H9 (cell line): ENCODE measurements around the gene HIVEP1. TPM values are rescaled to one million over a fixed set of nuclear protein-coding genes. Genes with fewer than 3 reads are reported as not detected.

ENCODE experiments used
- DNase-seq: peaks from one replicate; pipeline ENCODE4 v3.0.0-alpha.2; 2017
- H2AFZ ChIP-seq: one replicate; pipeline ENCODE4 v1.6.1; 2013; ENCODE audit warnings: mild to moderate bottlenecking, low read length, control low read depth, moderate library complexity
- H2AK5ac ChIP-seq: 2 replicates; pipeline ENCODE4 v1.6.1; 2013; ENCODE audit warnings: low read length, control low read depth, mixed read lengths; ENCODE audit not compliant: insufficient read length
- H2BK120ac ChIP-seq: one replicate; pipeline ENCODE4 v1.6.1; 2013; ENCODE audit warnings: low read depth, mild to moderate bottlenecking, low read length, control low read depth, inconsistent platforms; ENCODE audit not compliant: poor library complexity, severe bottlenecking
- H2BK12ac ChIP-seq: 2 replicates; pipeline ENCODE4 v1.6.1; 2013; ENCODE audit warnings: low read length, control low read depth, mixed read lengths, low read depth; ENCODE audit not compliant: insufficient read length
- H2BK15ac ChIP-seq: 2 replicates; pipeline ENCODE4 v1.6.1; 2013; ENCODE audit warnings: low read depth, low read length, control low read depth
- H2BK20ac ChIP-seq: one replicate; pipeline ENCODE4 v1.6.1; 2013; ENCODE audit warnings: low read depth, mild to moderate bottlenecking, low read length, control low read depth, inconsistent platforms; ENCODE audit not compliant: poor library complexity, severe bottlenecking
- H2BK5ac ChIP-seq: 2 replicates; pipeline ENCODE4 v1.6.1; 2013; ENCODE audit warnings: low read length, control low read depth, mixed read lengths; ENCODE audit not compliant: insufficient read length
- H3K14ac ChIP-seq: 2 replicates; pipeline ENCODE4 v1.6.1; 2013; ENCODE audit warnings: low read length, control low read depth; ENCODE audit not compliant: insufficient read depth
- H3K18ac ChIP-seq: 2 replicates; pipeline ENCODE4 v1.6.1; 2013; ENCODE audit warnings: low read depth, mild to moderate bottlenecking, mixed read lengths, low read length, control low read depth; ENCODE audit not compliant: insufficient read length
- H3K23ac ChIP-seq: 2 replicates; pipeline ENCODE4 v1.6.1; 2013; ENCODE audit warnings: low read length, control low read depth, mixed read lengths, low read depth; ENCODE audit not compliant: insufficient read length
- H3K23me2 ChIP-seq: 2 replicates; pipeline ENCODE4 v1.6.1; 2013; ENCODE audit warnings: low read depth, mild to moderate bottlenecking, mixed read lengths, low read length, control low read depth; ENCODE audit not compliant: insufficient read length, poor library complexity, severe bottlenecking
- H3K27ac ChIP-seq: 2 replicates; pipeline ENCODE4 v1.5.1; 2013; ENCODE audit warnings: low read length, control low read depth, mixed read lengths, low read depth; ENCODE audit not compliant: insufficient read length
- H3K27me3 ChIP-seq: 2 replicates; pipeline ENCODE4 v1.6.1; 2013; ENCODE audit warnings: low read length, control low read depth, inconsistent platforms; ENCODE audit not compliant: insufficient read depth
- H3K4ac ChIP-seq: 2 replicates; pipeline ENCODE4 v1.6.1; 2013; ENCODE audit warnings: low read depth, mild to moderate bottlenecking, control low read depth, inconsistent platforms, low read length, moderate library complexity
- H3K4me1 ChIP-seq: 2 replicates; pipeline ENCODE4 v1.6.1; 2013; ENCODE audit warnings: low read length, control low read depth, inconsistent platforms; ENCODE audit not compliant: insufficient read depth
- H3K4me2 ChIP-seq: 2 replicates; pipeline ENCODE4 v1.6.1; 2013; ENCODE audit warnings: low read length, control low read depth, mixed read lengths; ENCODE audit not compliant: insufficient read length, insufficient read depth
- H3K56ac ChIP-seq: 2 replicates; pipeline ENCODE4 v1.6.1; 2013; ENCODE audit warnings: low read depth, mild to moderate bottlenecking, mixed read lengths, low read length, control low read depth; ENCODE audit not compliant: insufficient read length
- H3K79me1 ChIP-seq: 2 replicates; pipeline ENCODE4 v1.6.1; 2013; ENCODE audit warnings: low read depth, mild to moderate bottlenecking, moderate library complexity, low read length, control low read depth, inconsistent platforms; ENCODE audit not compliant: insufficient read depth, poor library complexity, severe bottlenecking
- H3K79me2 ChIP-seq: 2 replicates; pipeline ENCODE4 v1.6.1; 2013; ENCODE audit warnings: low read length, control low read depth, inconsistent platforms; ENCODE audit not compliant: insufficient read depth
- H3K9ac ChIP-seq: 2 replicates; pipeline ENCODE4 v1.6.1; 2013; ENCODE audit warnings: low read length, control low read depth, mixed read lengths; ENCODE audit not compliant: insufficient read length; ENCODE audit errors: extremely low read depth
- H3K9me3 ChIP-seq: one replicate; pipeline ENCODE4 v1.6.1; 2013; ENCODE audit warnings: low read depth, low read length, inconsistent platforms; ENCODE audit not compliant: control insufficient read depth
- H3T11ph ChIP-seq: one replicate; pipeline ENCODE4 v1.6.1; 2013; ENCODE audit warnings: mild to moderate bottlenecking, low read length, control low read depth, inconsistent platforms
- H4K20me1 ChIP-seq: one replicate; pipeline ENCODE4 v1.6.1; 2013; ENCODE audit not compliant: control insufficient read depth, insufficient read length, insufficient read depth
- H4K5ac ChIP-seq: 2 replicates; pipeline ENCODE4 v1.6.1; 2013; ENCODE audit warnings: low read depth, mild to moderate bottlenecking, mixed read lengths, low read length, control low read depth; ENCODE audit not compliant: insufficient read length
- H4K8ac ChIP-seq: replicated peaks from 2 replicates; pipeline ENCODE4 v1.6.1; 2013; ENCODE audit warnings: low read length, control low read depth, mixed read lengths, low read depth; ENCODE audit not compliant: insufficient read length
- H4K91ac ChIP-seq: 2 replicates; pipeline ENCODE4 v1.6.1; 2013; ENCODE audit warnings: low read depth, mild to moderate bottlenecking, moderate library complexity, mixed read lengths, low read length, control low read depth; ENCODE audit not compliant: insufficient read length
- H3K27ac Mint-ChIP-seq, 3 experiments: 2 replicates in 2 of 3; 3 replicates in 1 of 3; pipeline ENCODE4 v1.8.0; 2020 to 2021; ENCODE audit warnings: mixed read lengths in 3 of 3, mild to moderate bottlenecking in 1 of 3, moderate library complexity in 1 of 3
- H3K27me3 Mint-ChIP-seq: 2 replicates; pipeline ENCODE4 v1.8.0; 2021; ENCODE audit warnings: low read depth, mild to moderate bottlenecking, moderate library complexity, mixed read lengths
- H3K36me3 Mint-ChIP-seq, 3 experiments: 2 replicates in 2 of 3; 3 replicates in 1 of 3; pipeline ENCODE4 v1.8.0; 2020 to 2021; ENCODE audit warnings: low read depth in 3 of 3, mixed read lengths in 3 of 3; ENCODE audit not compliant: insufficient read depth in 1 of 3
- H3K4me1 Mint-ChIP-seq, 2 experiments: 2 replicates each; pipeline ENCODE4 v1.8.0; 2020; ENCODE audit warnings: mixed read lengths in 2 of 2
- H3K4me3 Mint-ChIP-seq, 2 experiments: 2 replicates in 1 of 2; 3 replicates in 1 of 2; pipeline ENCODE4 v1.8.0; 2020 to 2021; ENCODE audit warnings: mild to moderate bottlenecking in 2 of 2, mixed read lengths in 2 of 2, moderate library complexity in 1 of 2
- H3K9me3 Mint-ChIP-seq, 2 experiments: 2 replicates in 1 of 2; 3 replicates in 1 of 2; pipeline ENCODE4 v1.8.0; 2020; ENCODE audit warnings: mild to moderate bottlenecking in 2 of 2, mixed read lengths in 2 of 2, moderate library complexity in 1 of 2
- WGBS: extraction: QIAGEN DNeasy Blood & Tissue Kit; methylation state at CpG from one replicate; pipeline ENCODE4 v1.1.7; 2013; ENCODE audit warnings: missing lambda C conversion rate, low lambda C conversion rate, mixed read lengths; ENCODE audit not compliant: insufficient read length; ENCODE audit errors: extremely low coverage; 5-methylcytosine and 5-hydroxymethylcytosine counted together
- total RNA-seq: library from RNA; stranded (reverse); gene quantifications from 2 replicates; pipeline ENCODE4 v1.2.1, GENCODE V29; 2021
- TF ChIP-seq, protein P1 (sequence below): fragments of 200-600 bp; sonication (generic); conservative IDR thresholded peaks from 3 replicates; pipeline ENCODE4 v1.8.0; 2021; ENCODE audit warnings: antibody characterized with exemption, mild to moderate bottlenecking

HIVEP1 gene
- total RNA-seq, 1 experiment from 2014 or later = 44.2 TPM

DNA sequence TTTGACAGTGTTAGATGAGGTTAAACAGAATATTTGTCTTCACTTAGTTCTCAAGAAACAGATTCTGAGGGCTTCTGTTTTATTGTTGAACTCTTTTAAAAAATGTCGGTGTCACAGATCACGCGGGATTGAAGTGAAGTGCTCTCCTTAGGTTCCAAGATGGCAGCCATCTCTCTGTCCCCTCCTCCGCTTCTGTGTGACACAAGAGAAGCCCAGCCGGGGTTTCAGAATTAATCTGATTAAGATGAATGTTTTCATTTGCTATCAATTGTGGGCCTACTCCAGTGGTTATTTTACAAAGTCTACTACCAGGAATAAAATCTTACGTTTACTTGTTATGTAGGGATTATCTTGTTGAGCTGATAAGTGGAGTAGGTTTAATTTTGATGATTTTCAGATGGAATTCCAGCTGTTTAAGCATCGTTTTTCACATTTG lies 10.9 kb downstream of the HIVEP1 start:
- no peak overlapping the region for H3K23ac ChIP-seq
- no peak overlapping the region for H3K4me3 Mint-ChIP-seq
- no peaks in the 10 kb centered on the region; the same call in 1 of the 2 replicates for H3K4me1 ChIP-seq
- no peak overlapping the region for H3K56ac ChIP-seq
- no peak overlapping the region for H4K5ac ChIP-seq
- no peak for DNase-seq
- no peak overlapping the region for H4K91ac ChIP-seq
- H3K27ac ChIP-seq = no peak overlapping the region
- H3K4me2 ChIP-seq = no peak overlapping the region
- H3K79me2 ChIP-seq = peaks cover 16% of the 10 kb centered on the region; the same call in 1 of the 2 replicates
- no peak overlapping the region for H2BK120ac ChIP-seq
- H4K8ac ChIP-seq = no peak overlapping the region
- no peak overlapping the region for H2AFZ ChIP-seq
- no peak overlapping the region for H3T11ph ChIP-seq
- H2AK5ac ChIP-seq = no peak overlapping the region
- no peak overlapping the region for H3K14ac ChIP-seq
- peak overlapping the region in 2 of 3 experiments; percentile 59 to 76; a peak in 2 of 7 replicates for H3K27ac Mint-ChIP-seq
- no CpG with 5 or more reads among the region's 7 CpGs for WGBS
- no peak overlapping the region for H2BK12ac ChIP-seq
- H3K9me3 Mint-ChIP-seq = no peaks in the 10 kb centered on the region
- H2BK15ac ChIP-seq = no peak overlapping the region
- H3K27me3 Mint-ChIP-seq = no peaks in the 10 kb centered on the region
- H3K18ac ChIP-seq = no peak overlapping the region
- no peaks in the 10 kb centered on the region for H3K27me3 ChIP-seq
- no peaks in the 10 kb centered on the region for H3K9me3 ChIP-seq
- no peak overlapping the region for H3K4ac ChIP-seq
- H3K4me1 Mint-ChIP-seq = peaks cover 29 to 39% of the 10 kb centered on the region in 2 experiments
- H3K79me1 ChIP-seq = peaks cover 10% of the 10 kb centered on the region
- TF ChIP-seq, protein P1, sequence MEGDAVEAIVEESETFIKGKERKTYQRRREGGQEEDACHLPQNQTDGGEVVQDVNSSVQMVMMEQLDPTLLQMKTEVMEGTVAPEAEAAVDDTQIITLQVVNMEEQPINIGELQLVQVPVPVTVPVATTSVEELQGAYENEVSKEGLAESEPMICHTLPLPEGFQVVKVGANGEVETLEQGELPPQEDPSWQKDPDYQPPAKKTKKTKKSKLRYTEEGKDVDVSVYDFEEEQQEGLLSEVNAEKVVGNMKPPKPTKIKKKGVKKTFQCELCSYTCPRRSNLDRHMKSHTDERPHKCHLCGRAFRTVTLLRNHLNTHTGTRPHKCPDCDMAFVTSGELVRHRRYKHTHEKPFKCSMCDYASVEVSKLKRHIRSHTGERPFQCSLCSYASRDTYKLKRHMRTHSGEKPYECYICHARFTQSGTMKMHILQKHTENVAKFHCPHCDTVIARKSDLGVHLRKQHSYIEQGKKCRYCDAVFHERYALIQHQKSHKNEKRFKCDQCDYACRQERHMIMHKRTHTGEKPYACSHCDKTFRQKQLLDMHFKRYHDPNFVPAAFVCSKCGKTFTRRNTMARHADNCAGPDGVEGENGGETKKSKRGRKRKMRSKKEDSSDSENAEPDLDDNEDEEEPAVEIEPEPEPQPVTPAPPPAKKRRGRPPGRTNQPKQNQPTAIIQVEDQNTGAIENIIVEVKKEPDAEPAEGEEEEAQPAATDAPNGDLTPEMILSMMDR = no peak
- H2BK5ac ChIP-seq = no peak overlapping the region
- H3K9ac ChIP-seq = no peak overlapping the region
- H4K20me1 ChIP-seq = no peaks in the 10 kb centered on the region
- peaks cover 35 to 66% (median 44%) of the 10 kb centered on the region in 3 experiments for H3K36me3 Mint-ChIP-seq
- no peaks in the 10 kb centered on the region for H3K23me2 ChIP-seq
- H2BK20ac ChIP-seq = no peak overlapping the region
